HepG2 (cell line): ENCODE measurements around the gene PGS1. TPM values are rescaled to one million over a fixed set of nuclear protein-coding genes. Genes with fewer than 3 reads are reported as not detected.

Experiments used
- ATAC-seq: fragments of 200-7000 bp; cut with Tn5 transposase; 3 replicates; pipeline ENCODE4 v1.9.1; 2020; ENCODE audit warnings: mild to moderate bottlenecking, moderate library complexity
- BruUV-seq: library from RNA; stranded (reverse); fragments of 400-500 nt; replicated peaks from 2 replicates; lab custom pipeline; 2021; lab: Mats Ljungman, UMichigan
- CTCF ChIA-PET: fragments of 300-600 bp; formaldehyde crosslinking; extraction: SDS; loops from one replicate; lab custom pipeline; 2021; ENCODE audit warnings: low total read pairs, inconsistent platforms, low intra/inter-chr PET ratio; lab: Yijun Ruan, JAX
- POLR2A ChIA-PET: fragments of 350-600 bp; sonication (Branson Sonifier 250); formaldehyde crosslinking; loops from one replicate; lab custom pipeline; 2020; ENCODE audit warnings: antibody characterized with exemption, inconsistent platforms; lab: Yijun Ruan, JAX
- DNase-seq: peaks from one replicate; pipeline ENCODE4 v3.0.0-alpha.2; 2015; ENCODE audit warnings: low spot score
- FAIRE-seq: peaks from 3 replicates; lab custom pipeline; 2011; peaks lifted over from hg19 to GRCh38; lab: Jason Lieb, UNC
- H2AFZ ChIP-seq: one replicate; pipeline ENCODE4 v1.6.1; 2011; ENCODE audit warnings: low read length, inconsistent platforms
- H3K27ac ChIP-seq: fragments of 300-600 bp; 3 replicates; pipeline ENCODE4 v1.8.0; 2011; ENCODE audit warnings: mixed run types, mild to moderate bottlenecking, mixed read lengths, low read length, inconsistent platforms; ENCODE audit not compliant: insufficient read depth; ENCODE audit errors: extremely low read length
- H3K27me3 ChIP-seq, 2 experiments: fragments of 200-600 bp in 1 of 2; 2 replicates in 1 of 2; 3 replicates in 1 of 2; pipeline versions ENCODE4 v1.6.0 to v1.8.0; 2011; ENCODE audit warnings: low read length in 2 of 2, mild to moderate bottlenecking in 2 of 2, moderate library complexity in 2 of 2, inconsistent platforms in 1 of 2; ENCODE audit not compliant: insufficient read depth in 2 of 2, control insufficient read depth in 1 of 2
- H3K36me3 ChIP-seq, 2 experiments: fragments of 200-600 bp in 1 of 2; replicated peaks in 1 of 2; 2 replicates in 1 of 2; 3 replicates in 1 of 2; pipeline versions ENCODE4 v1.5.1 to v1.8.0; 2011; ENCODE audit warnings: low read length in 2 of 2, inconsistent platforms in 1 of 2; ENCODE audit not compliant: insufficient read depth in 2 of 2, control insufficient read depth in 1 of 2
- H3K4me1 ChIP-seq: 2 replicates; pipeline ENCODE4 v1.5.1; 2012; ENCODE audit warnings: low read length, inconsistent platforms; ENCODE audit not compliant: insufficient read depth
- H3K4me2 ChIP-seq: 2 replicates; pipeline ENCODE4 v1.6.0; 2011; ENCODE audit warnings: low read depth, low read length, inconsistent platforms
- H3K4me3 ChIP-seq, 3 experiments: fragments of 200-600 bp in 1 of 3; sonication (generic), shearing (Covaris generic) in 1 of 3; replicated peaks in 1 of 3; 2 replicates each; pipeline ENCODE4 v1.5.1; 2011 to 2016; ENCODE audit warnings: low read length in 3 of 3, inconsistent platforms in 2 of 3, low read depth in 2 of 3, mild to moderate bottlenecking in 2 of 3, control low read depth in 1 of 3, mixed read lengths in 1 of 3; ENCODE audit not compliant: insufficient read depth in 1 of 3
- H3K79me2 ChIP-seq: one replicate; pipeline ENCODE4 v1.6.1; 2011; ENCODE audit warnings: low read length, inconsistent platforms; ENCODE audit not compliant: insufficient read depth
- H3K9ac ChIP-seq: 2 replicates; pipeline ENCODE4 v1.6.0; 2011; ENCODE audit warnings: mild to moderate bottlenecking, low read depth, low read length, inconsistent platforms; ENCODE audit not compliant: insufficient read depth
- H3K9me3 ChIP-seq: 2 replicates; pipeline ENCODE4 v1.5.1; 2012; ENCODE audit warnings: mild to moderate bottlenecking, low read length
- H4K20me1 ChIP-seq: 2 replicates; pipeline ENCODE4 v1.6.0; 2011; ENCODE audit warnings: inconsistent platforms, mild to moderate bottlenecking, low read length, moderate library complexity; ENCODE audit not compliant: insufficient read depth
- NCOA5 ChIP-seq: sonication (generic); formaldehyde crosslinking; IDR thresholded peaks from 2 replicates; pipeline ENCODE4 v1.4.0; 2020; ENCODE audit warnings: missing genetic modification reagents
- STAG1 ChIP-seq: sonication (generic); formaldehyde crosslinking; IDR thresholded peaks from 2 replicates; pipeline ENCODE4 v1.4.0; 2020; ENCODE audit warnings: missing genetic modification reagents
- ZNF382 ChIP-seq: sonication (generic); formaldehyde crosslinking; IDR thresholded peaks from 2 replicates; pipeline ENCODE4 v1.5.0; 2020; ENCODE audit warnings: missing genetic modification reagents, mild to moderate bottlenecking, borderline replicate concordance
- ZNF563 ChIP-seq: sonication (generic); formaldehyde crosslinking; IDR thresholded peaks from 2 replicates; pipeline ENCODE4 v1.8.0; 2022; ENCODE audit warnings: mild to moderate bottlenecking, moderate library complexity, missing genetic modification reagents
- WGBS: methylation state at CpG from one replicate; pipeline ENCODE4 v1.1.6; 2017; ENCODE audit warnings: low lambda C conversion rate; 5-methylcytosine and 5-hydroxymethylcytosine counted together
- in situ Hi-C: cut with HindIII; loops from 2 replicates; pipeline ENCODE4 v1.10.0; 2017; ENCODE audit warnings: low pct_unique_long_range_greater_than_20kb; ENCODE audit not compliant: extremely low pct_ligation_motif_present
- intact Hi-C: fragments of 100-400 bp; cut with micrococcal nuclease; formaldehyde crosslinking; loops from one replicate; pipeline ENCODE4 v1.10.0; 2022; ENCODE audit not compliant: unreplicated experiment
- polyA plus RNA-seq, 8 experiments: library from polyadenylated mRNA; depleted of rRNA in 3 of 8; stranded (reverse) in 7 of 8; unstranded in 1 of 8; fragments of >200 nt; fragmentation: Illumina TruSeq in 4 of 8; extraction: Trizol in 4 of 8; gene quantifications; 2 replicates each; pipeline versions ENCODE4 v1.2.1 to v1.2.3, GENCODE V29; 2011 to 2016; ENCODE audit warnings: low read depth in 4 of 8, missing spikeins in 1 of 8, mixed read lengths in 1 of 8; ENCODE audit not compliant: insufficient read depth in 1 of 8
- total RNA-seq, 5 experiments: library from RNA; depleted of rRNA; stranded (reverse); fragments of >200 nt; fragmentation: Illumina TruSeq; extraction: Trizol; gene quantifications; 2 replicates each; pipeline ENCODE4 v1.2.3, GENCODE V29; 2016; ENCODE audit warnings: low read depth in 1 of 5
- TF ChIP-seq, protein P1 (sequence below): sonication (generic); formaldehyde crosslinking; IDR thresholded peaks from 2 replicates; pipeline ENCODE4 v1.4.0; 2020; ENCODE audit warnings: missing genetic modification reagents
- TF ChIP-seq, protein P2 (sequence below): sonication (generic); formaldehyde crosslinking; IDR thresholded peaks from 2 replicates; pipeline ENCODE4 v1.8.1; 2023; ENCODE audit warnings: mild to moderate bottlenecking, moderate library complexity, missing genetic modification reagents
- TF ChIP-seq, protein P3 (sequence below): sonication (generic); formaldehyde crosslinking; IDR thresholded peaks from 2 replicates; pipeline ENCODE4 v1.4.0; 2020; ENCODE audit warnings: mild to moderate bottlenecking, missing genetic modification reagents

PGS1 gene
- total and polyA plus RNA-seq, 2 of the 13 experiments (the other 11 are each of a cell fraction or from before 2014, with no cell fraction given) = 25.9 to 31.5 TPM

DNA sequence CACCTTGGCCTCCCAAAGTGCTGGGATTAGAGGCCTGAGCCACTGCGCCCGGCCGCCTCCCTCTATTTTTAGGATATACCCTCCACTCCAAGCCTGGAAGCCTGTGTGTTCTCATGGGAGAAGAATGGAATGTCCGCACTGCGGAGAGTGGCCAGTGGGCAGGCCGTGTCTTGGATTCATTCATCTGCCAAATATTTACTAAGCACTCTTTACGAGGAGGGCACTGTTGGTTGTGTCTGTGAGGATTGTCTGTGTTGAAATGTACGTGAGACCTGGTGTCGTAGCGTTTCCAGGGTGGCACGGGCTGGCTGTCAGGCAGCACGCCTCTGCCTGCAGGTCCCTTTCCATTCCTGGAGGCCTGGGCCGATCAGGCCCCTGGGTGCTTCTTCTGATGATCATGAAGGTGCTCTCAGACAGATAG, 19.2 kb downstream of the PGS1 start:
- intact Hi-C loops = loop anchor here (2.0 kb wide), 1 partner anchor 33 kb away; no protein-coding TSS in a partner anchor
- no peak overlapping the region for H3K4me3 ChIP-seq
- peaks cover 50 to 80% of the 10 kb centered on the region in 2 experiments for H3K36me3 ChIP-seq
- H3K9ac ChIP-seq = no peak overlapping the region
- BruUV-seq = no TSS peak
- ATAC-seq (no peak), DNase-seq (no peak), FAIRE-seq (no peak)
- peaks cover 53% of the 10 kb centered on the region for H3K4me1 ChIP-seq
- ChIA-PET POLR2A (no interaction called here), CTCF (no interaction called here)
- H3K4me2 ChIP-seq = no peak overlapping the region
- peaks cover 12% of the 10 kb centered on the region; the same call in 1 of the 2 replicates for H4K20me1 ChIP-seq
- 92% methylated on average over 13 of the region's 13 CpGs for WGBS
- H3K27me3 ChIP-seq = no peaks in the 10 kb centered on the region
- H3K27ac ChIP-seq = no peak overlapping the region
- H3K9me3 ChIP-seq = no peaks in the 10 kb centered on the region
- H2AFZ ChIP-seq = no peak overlapping the region
- in situ Hi-C loops = no loop called here
- no peaks in the 10 kb centered on the region for H3K79me2 ChIP-seq
- TF ChIP-seq ZNF382 (no peak), STAG1 (CRISPR knock-in tag) (no peak), NCOA5 (no peak), ZNF563 (CRISPR knock-in tag) (no peak)
- TF ChIP-seq, protein P1, sequence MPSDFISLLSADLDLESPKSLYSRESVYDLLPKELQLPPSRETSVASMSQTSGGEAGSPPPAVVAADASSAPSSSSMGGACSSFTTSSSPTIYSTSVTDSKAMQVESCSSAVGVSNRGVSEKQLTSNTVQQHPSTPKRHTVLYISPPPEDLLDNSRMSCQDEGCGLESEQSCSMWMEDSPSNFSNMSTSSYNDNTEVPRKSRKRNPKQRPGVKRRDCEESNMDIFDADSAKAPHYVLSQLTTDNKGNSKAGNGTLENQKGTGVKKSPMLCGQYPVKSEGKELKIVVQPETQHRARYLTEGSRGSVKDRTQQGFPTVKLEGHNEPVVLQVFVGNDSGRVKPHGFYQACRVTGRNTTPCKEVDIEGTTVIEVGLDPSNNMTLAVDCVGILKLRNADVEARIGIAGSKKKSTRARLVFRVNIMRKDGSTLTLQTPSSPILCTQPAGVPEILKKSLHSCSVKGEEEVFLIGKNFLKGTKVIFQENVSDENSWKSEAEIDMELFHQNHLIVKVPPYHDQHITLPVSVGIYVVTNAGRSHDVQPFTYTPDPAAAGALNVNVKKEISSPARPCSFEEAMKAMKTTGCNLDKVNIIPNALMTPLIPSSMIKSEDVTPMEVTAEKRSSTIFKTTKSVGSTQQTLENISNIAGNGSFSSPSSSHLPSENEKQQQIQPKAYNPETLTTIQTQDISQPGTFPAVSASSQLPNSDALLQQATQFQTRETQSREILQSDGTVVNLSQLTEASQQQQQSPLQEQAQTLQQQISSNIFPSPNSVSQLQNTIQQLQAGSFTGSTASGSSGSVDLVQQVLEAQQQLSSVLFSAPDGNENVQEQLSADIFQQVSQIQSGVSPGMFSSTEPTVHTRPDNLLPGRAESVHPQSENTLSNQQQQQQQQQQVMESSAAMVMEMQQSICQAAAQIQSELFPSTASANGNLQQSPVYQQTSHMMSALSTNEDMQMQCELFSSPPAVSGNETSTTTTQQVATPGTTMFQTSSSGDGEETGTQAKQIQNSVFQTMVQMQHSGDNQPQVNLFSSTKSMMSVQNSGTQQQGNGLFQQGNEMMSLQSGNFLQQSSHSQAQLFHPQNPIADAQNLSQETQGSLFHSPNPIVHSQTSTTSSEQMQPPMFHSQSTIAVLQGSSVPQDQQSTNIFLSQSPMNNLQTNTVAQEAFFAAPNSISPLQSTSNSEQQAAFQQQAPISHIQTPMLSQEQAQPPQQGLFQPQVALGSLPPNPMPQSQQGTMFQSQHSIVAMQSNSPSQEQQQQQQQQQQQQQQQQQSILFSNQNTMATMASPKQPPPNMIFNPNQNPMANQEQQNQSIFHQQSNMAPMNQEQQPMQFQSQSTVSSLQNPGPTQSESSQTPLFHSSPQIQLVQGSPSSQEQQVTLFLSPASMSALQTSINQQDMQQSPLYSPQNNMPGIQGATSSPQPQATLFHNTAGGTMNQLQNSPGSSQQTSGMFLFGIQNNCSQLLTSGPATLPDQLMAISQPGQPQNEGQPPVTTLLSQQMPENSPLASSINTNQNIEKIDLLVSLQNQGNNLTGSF (CRISPR knock-in tag) = no peak
- TF ChIP-seq, protein P2, sequence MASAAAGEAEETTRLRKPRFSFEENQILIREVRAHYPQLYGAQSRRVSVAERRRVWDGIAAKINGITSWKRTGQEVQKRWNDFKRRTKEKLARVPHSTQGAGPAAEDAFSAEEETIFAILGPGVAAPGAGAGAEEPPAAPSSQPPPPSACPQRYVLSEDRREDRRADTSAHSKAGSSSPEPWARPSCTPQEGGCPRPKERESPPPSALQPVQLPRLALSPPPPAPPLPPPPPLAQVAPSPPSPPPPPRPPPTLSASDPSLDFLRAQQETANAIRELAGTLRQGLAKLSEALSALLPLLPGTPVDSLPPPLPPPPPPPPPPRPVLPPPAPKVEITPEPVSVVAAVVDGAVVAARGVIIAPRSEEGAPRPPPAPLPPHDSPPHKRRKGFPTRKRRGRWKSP = no peak
- TF ChIP-seq, protein P3, sequence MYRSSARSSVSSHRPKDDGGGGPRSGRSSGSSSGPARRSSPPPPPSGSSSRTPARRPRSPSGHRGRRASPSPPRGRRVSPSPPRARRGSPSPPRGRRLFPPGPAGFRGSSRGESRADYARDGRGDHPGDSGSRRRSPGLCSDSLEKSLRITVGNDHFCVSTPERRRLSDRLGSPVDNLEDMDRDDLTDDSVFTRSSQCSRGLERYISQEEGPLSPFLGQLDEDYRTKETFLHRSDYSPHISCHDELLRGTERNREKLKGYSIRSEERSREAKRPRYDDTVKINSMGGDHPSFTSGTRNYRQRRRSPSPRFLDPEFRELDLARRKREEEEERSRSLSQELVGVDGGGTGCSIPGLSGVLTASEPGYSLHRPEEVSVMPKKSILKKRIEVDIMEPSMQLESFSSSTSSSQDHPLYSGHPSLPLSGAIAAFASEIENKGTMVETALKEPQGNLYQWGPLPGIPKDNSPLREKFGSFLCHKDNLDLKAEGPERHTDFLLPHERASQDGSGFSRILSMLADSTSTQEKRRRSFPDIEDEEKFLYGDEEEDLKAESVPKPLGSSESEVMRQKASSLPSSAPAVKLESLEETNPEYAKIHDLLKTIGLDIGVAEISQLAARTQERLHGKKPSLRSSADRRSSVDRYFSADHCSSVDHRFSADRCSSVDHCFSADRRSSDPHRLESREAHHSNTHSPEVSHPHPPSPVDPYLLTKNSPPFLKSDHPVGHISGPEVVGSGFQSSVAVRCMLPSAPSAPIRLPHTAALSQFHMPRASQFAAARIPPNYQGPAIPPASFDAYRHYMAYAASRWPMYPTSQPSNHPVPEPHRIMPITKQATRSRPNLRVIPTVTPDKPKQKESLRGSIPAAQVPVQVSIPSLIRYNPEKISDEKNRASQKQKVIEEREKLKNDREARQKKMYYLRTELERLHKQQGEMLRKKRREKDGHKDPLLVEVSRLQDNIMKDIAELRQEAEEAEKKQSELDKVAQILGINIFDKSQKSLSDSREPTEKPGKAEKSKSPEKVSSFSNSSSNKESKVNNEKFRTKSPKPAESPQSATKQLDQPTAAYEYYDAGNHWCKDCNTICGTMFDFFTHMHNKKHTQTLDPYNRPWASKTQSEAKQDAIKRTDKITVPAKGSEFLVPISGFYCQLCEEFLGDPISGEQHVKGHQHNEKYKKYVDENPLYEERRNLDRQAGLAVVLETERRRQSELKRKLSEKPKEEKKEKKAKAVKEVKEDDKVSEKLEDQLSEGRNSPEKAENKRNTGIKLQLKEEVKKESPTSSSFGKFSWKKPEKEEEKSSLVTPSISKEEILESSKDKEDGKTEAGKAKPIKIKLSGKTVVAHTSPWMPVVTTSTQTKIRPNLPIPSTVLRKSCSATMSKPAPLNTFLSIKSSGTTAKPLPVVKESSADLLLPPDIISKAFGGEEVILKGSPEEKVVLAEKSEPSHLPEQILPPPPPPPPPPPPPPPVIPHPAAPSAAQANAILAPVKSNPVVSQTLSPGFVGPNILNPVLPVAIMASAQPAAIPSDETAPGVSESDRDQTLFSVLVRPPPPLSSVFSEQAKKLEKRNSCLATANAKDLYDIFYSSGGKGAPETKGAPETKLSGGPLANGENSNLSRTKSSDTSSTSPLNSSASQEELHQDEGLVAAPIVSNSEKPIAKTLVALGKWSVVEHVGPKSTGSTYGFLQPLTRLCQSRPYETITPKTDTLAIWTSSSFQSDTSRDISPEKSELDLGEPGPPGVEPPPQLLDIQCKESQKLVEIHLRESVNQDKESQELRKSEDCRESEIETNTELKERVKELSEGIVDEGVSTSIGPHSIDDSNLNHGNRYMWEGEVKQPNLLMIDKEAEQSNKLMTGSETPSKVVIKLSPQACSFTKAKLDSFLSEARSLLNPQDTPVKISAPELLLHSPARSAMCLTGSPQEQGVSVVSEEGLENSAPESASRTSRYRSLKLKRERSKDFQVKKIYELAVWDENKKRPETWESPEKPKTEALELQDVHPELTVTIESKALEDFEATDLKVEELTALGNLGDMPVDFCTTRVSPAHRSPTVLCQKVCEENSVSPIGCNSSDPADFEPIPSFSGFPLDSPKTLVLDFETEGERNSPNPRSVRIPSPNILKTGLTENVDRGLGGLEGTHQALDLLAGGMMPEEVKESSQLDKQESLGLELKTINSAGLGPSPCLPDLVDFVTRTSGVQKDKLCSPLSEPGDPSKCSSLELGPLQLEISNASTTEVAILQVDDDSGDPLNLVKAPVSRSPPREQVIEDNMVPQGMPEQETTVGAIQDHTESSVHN (CRISPR knock-in tag) = no peak
